K562 (cell line): Measurements from ENCODE around the gene NUDT2. TPM values are rescaled to one million over a fixed set of nuclear protein-coding genes. Genes with fewer than 3 reads are reported as not detected.
A peak's percentile ranks its signal among the peaks of the same experiment; 100 is the strongest.

Experiments used
- ATAC-seq: fragments of 200-7000 bp; cut with Tn5 transposase; 3 replicates; pipeline ENCODE4 v1.9.1; 2020; ENCODE audit warnings: moderate library complexity
- BruUV-seq: library from RNA; stranded (reverse); fragments of 400-500 nt; replicated peaks from 2 replicates; lab custom pipeline; 2021; lab: Mats Ljungman, UMichigan
- CTCF ChIA-PET: fragments of 300-600 bp; formaldehyde crosslinking; extraction: SDS; loops from one replicate; lab custom pipeline; 2021; ENCODE audit warnings: low intra/inter-chr PET ratio; lab: Yijun Ruan, JAX
- POLR2A ChIA-PET: fragments of 300-600, 350-650 bp; sonication (Branson Sonifier 250); formaldehyde crosslinking; extraction: SDS; loops from one replicate; lab custom pipeline; 2021; ENCODE audit warnings: antibody characterized with exemption, inconsistent platforms; lab: Yijun Ruan, JAX
- DNase-seq, 4 experiments: peaks; one replicate each; pipeline versions ENCODE4 v3.0.0 to v3.0.0-alpha.2; 2011 to 2018; ENCODE audit warnings: low spot score in 3 of 4, mixed read lengths in 3 of 4; ENCODE audit errors: extremely low read depth in 1 of 4
- FAIRE-seq: peaks from 2 replicates; lab custom pipeline; 2011; peaks lifted over from hg19 to GRCh38; lab: Jason Lieb, UNC
- H2AFZ ChIP-seq: 2 replicates; pipeline ENCODE4 v1.6.0; 2011; ENCODE audit warnings: low read depth, low read length, control low read depth, inconsistent platforms
- H3K27ac ChIP-seq: fragments of 200-600 bp; 3 replicates; pipeline ENCODE4 v1.8.0; 2011; ENCODE audit warnings: low read depth, mild to moderate bottlenecking, control low read depth, inconsistent platforms, low read length, moderate library complexity, mixed read lengths; ENCODE audit errors: extremely low read depth
- H3K27me3 ChIP-seq, 2 experiments: fragments of 300-600 bp in 1 of 2; 2 replicates in 1 of 2; 3 replicates in 1 of 2; pipeline versions ENCODE4 v1.6.0 to v1.8.0; 2011; ENCODE audit warnings: inconsistent platforms in 2 of 2, low read length in 2 of 2, mild to moderate bottlenecking in 1 of 2, mixed read lengths in 1 of 2, moderate library complexity in 1 of 2; ENCODE audit not compliant: control insufficient read depth in 2 of 2, insufficient read depth in 2 of 2
- H3K36me3 ChIP-seq: fragments of 300-600 bp; 3 replicates; pipeline ENCODE4 v1.8.0; 2011; ENCODE audit warnings: mild to moderate bottlenecking, low read length, inconsistent platforms; ENCODE audit not compliant: control insufficient read depth, insufficient read depth
- H3K4me1 ChIP-seq, 2 experiments: fragments of 200-600 bp in 1 of 2; replicated peaks in 1 of 2; 2 replicates in 1 of 2; 3 replicates in 1 of 2; pipeline versions ENCODE4 v1.5.1 to v1.8.0; 2011; ENCODE audit warnings: inconsistent platforms in 2 of 2, low read length in 2 of 2, mild to moderate bottlenecking in 1 of 2, mixed read lengths in 1 of 2, moderate library complexity in 1 of 2; ENCODE audit not compliant: control insufficient read depth in 2 of 2, insufficient read depth in 2 of 2
- H3K4me2 ChIP-seq: 2 replicates; pipeline ENCODE4 v1.6.1; 2011; ENCODE audit warnings: low read length, control low read depth, inconsistent platforms, mixed read lengths; ENCODE audit not compliant: insufficient read depth
- H3K4me3 ChIP-seq: fragments of 200-600 bp; sonication (generic), shearing (Covaris generic); 2 replicates; pipeline ENCODE4 v1.5.1; 2016; ENCODE audit warnings: control low read depth, inconsistent platforms
- H3K79me2 ChIP-seq: fragments of 200-600 bp; 3 replicates; pipeline ENCODE4 v1.8.0; 2011; ENCODE audit warnings: low read length, inconsistent platforms; ENCODE audit not compliant: control insufficient read depth, insufficient read depth
- H3K9ac ChIP-seq, 2 experiments: 2 replicates each; pipeline versions ENCODE4 v1.6.0 to v1.6.1; 2011; ENCODE audit warnings: low read depth in 2 of 2, low read length in 2 of 2, control low read depth in 1 of 2, inconsistent platforms in 1 of 2, mild to moderate bottlenecking in 1 of 2, mixed read lengths in 1 of 2; ENCODE audit not compliant: insufficient read depth in 1 of 2
- H3K9me1 ChIP-seq: one replicate; pipeline ENCODE4 v1.6.0; 2011; ENCODE audit warnings: inconsistent platforms, mild to moderate bottlenecking, low read length, moderate library complexity; ENCODE audit not compliant: control insufficient read depth, insufficient read depth
- H3K9me3 ChIP-seq: replicated peaks from 2 replicates; pipeline ENCODE4 v1.5.1; 2011; ENCODE audit warnings: low read depth, low read length, inconsistent platforms; ENCODE audit not compliant: control insufficient read depth, insufficient read depth
- H4K20me1 ChIP-seq: replicated peaks from 2 replicates; pipeline ENCODE4 v1.6.1; 2011; ENCODE audit warnings: low read length, inconsistent platforms, mixed read lengths; ENCODE audit not compliant: control insufficient read depth, insufficient read depth
- BACH1 ChIP-seq: fragments of 200-800 bp; sonication (Bioruptor generic); IDR thresholded peaks from 2 replicates; pipeline ENCODE4 v1.6.1; 2016; ENCODE audit warnings: missing genetic modification characterization, missing compliant biosample characterization
- BDP1 ChIP-seq: IDR thresholded peaks from 3 replicates; pipeline ENCODE4 v1.6.1; 2011; ENCODE audit not compliant: insufficient read length, insufficient read depth
- ETV1 ChIP-seq: fragments of 450-650 bp; conservative IDR thresholded peaks from 2 replicates; pipeline ENCODE4 v1.6.1; 2016; ENCODE audit warnings: missing genetic modification characterization, control low read depth, low read depth, missing compliant biosample characterization
- GATA2 ChIP-seq: sonication (generic); formaldehyde crosslinking; IDR thresholded peaks from 2 replicates; pipeline ENCODE4 v1.4.0; 2020; ENCODE audit warnings: mild to moderate bottlenecking, missing genetic modification reagents
- NR2F6 ChIP-seq: fragments of 450-650 bp; formaldehyde crosslinking; IDR thresholded peaks from 2 replicates; pipeline ENCODE4 v1.4.0; 2020; ENCODE audit warnings: mild to moderate bottlenecking
- RBM17 ChIP-seq: fragments of 200-400 bp; formaldehyde crosslinking; IDR thresholded peaks from 2 replicates; pipeline ENCODE4 v1.6.1; 2017; ENCODE audit warnings: low read depth, mild to moderate bottlenecking, low read length, borderline replicate concordance
- TAF7 ChIP-seq: fragments of 450-650 bp; IDR thresholded peaks from 2 replicates; pipeline ENCODE4 v1.6.1; 2016; ENCODE audit warnings: missing genetic modification characterization, missing compliant biosample characterization
- TAL1 ChIP-seq: fragments of 450-650 bp; IDR thresholded peaks from 2 replicates; pipeline ENCODE4 v1.6.1; 2016; ENCODE audit warnings: mild to moderate bottlenecking
- TEAD2 ChIP-seq: fragments of 450-650 bp; IDR thresholded peaks from 2 replicates; pipeline ENCODE4 v1.6.1; 2016; ENCODE audit warnings: missing genetic modification characterization, control low read depth, missing compliant biosample characterization
- TFAM ChIP-seq: fragments of 250-450 bp; sonication (Bioruptor Pico); conservative IDR thresholded peaks from 2 replicates; pipeline ENCODE4 v1.5.0; 2021; ENCODE audit warnings: mild to moderate bottlenecking, moderate library complexity
- ZBTB7A ChIP-seq: IDR thresholded peaks from 2 replicates; pipeline ENCODE4 v1.6.1; 2011; ENCODE audit warnings: low read depth, mild to moderate bottlenecking, low read length, moderate library complexity, borderline replicate concordance; ENCODE audit not compliant: control insufficient read depth
- ZNF134 ChIP-seq: fragments of 250-450 bp; sonication (Bioruptor Pico); conservative IDR thresholded peaks from 2 replicates; pipeline ENCODE4 v1.4.0; 2020
- ZNF561 ChIP-seq: fragments of 450-650 bp; formaldehyde crosslinking; conservative IDR thresholded peaks from 2 replicates; pipeline ENCODE4 v1.4.0; 2020; ENCODE audit warnings: mild to moderate bottlenecking, moderate library complexity
- WGBS: fragments of 100-300 bp; shearing (Covaris generic); methylation state at CpG from one replicate; pipeline ENCODE4 v1.1.6; 2016; ENCODE audit warnings: low coverage, mixed read lengths; ENCODE audit not compliant: insufficient coverage; ENCODE audit errors: missing lambda C conversion rate; 5-methylcytosine and 5-hydroxymethylcytosine counted together
- in situ Hi-C: fragments of 300-500 bp; cut with MboI; formaldehyde crosslinking; loops from 4 replicates; pipeline ENCODE4 v1.15.0; 2018; ENCODE audit warnings: inconsistent platforms, mixed read lengths
- intact Hi-C: fragments of 100-400 bp; cut with micrococcal nuclease; formaldehyde crosslinking; loops from 2 replicates; pipeline ENCODE4 v1.14.2; 2022
- polyA plus RNA-seq, 8 experiments: library from polyadenylated mRNA; depleted of rRNA in 4 of 8; stranded (reverse) in 5 of 8; unstranded in 3 of 8; fragments of >200 nt; fragmentation: Nextera tagmentation in 2 of 8; fragmentation: Illumina TruSeq in 1 of 8; extraction: Ambion mirVana in 2 of 8; extraction: Trizol in 1 of 8; gene quantifications; 2 replicates each; pipeline versions ENCODE4 v1.2.1 to v1.2.3, GENCODE V29; 2011 to 2014; ENCODE audit warnings: inconsistent platforms in 1 of 8, missing spikeins in 1 of 8
- total RNA-seq, 7 experiments: library from RNA; depleted of rRNA in 6 of 7; stranded (reverse); fragments of >200 nt in 6 of 7; fragmentation: Illumina TruSeq in 2 of 7; extraction: Trizol in 2 of 7; gene quantifications; 2 replicates each; pipeline versions ENCODE4 v1.2.1 to v1.2.3, GENCODE V29; 2011 to 2021; ENCODE audit warnings: low replicate concordance in 1 of 7
- TF ChIP-seq, protein P1 (sequence below), 2 experiments: fragments of 450-650 bp; IDR thresholded peaks; 2 replicates each; pipeline ENCODE4 v1.6.1; 2016
- TF ChIP-seq, protein P2 (sequence below), 3 experiments: fragments of 200-800 bp in 1 of 3; fragments of 250-450 bp in 1 of 3; fragments of 450-650 bp in 1 of 3; sonication (Bioruptor Pico) in 1 of 3; sonication (Bioruptor generic) in 1 of 3; formaldehyde crosslinking in 1 of 3; IDR thresholded peaks; 2 replicates each; pipeline versions ENCODE4 v1.6.1 to v1.8.0; 2016 to 2022; ENCODE audit warnings: mild to moderate bottlenecking in 2 of 3, missing genetic modification characterization in 2 of 3, missing compliant biosample characterization in 1 of 3, moderate library complexity in 1 of 3

NUDT2 gene
- total and polyA plus RNA-seq, 9 of the 15 experiments (the other 6 are each of a cell fraction or from before 2014, with no cell fraction given): 11.5 to 28.1 (median 19.0) TPM

DNA sequence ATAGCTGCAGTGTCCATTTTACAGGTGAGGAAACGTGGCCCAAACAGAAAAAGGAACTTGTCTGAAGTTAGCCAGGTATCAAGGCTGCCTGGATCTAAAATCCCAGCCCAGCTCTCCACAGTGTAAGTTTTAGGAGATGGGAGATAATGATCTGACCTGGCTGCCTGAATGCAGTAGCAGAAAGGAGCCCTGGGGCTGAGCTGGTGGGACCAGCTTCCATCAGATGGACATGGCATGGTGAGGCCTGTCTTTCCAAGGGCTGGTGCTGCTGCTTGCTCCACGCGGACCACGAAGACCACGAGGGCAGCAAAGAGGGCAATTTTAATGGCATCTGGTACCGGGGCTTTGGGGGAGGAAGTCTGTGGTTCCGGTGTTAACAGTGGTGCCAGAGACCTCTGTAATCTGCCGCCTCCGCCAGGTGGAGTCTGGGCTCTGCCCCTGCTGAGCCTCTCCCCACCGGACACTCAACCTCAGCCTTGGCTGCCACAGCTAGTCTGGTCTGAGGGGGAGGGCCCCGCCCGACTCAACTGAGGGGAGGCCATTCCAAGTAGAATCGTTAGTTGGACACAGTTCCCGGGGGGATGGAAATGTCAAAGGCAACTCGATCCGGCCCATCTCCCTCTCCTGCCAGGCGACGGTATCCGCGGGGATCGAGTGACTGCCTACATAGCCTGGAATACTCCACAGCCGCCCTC lies 46.7 kb downstream of the NUDT2 start:
- DNase-seq (peak; percentile 42 to 51 (median 48)), FAIRE-seq (no peak), ATAC-seq (peak; percentile 34)
- H3K27ac ChIP-seq: no peak overlapping the region
- H3K36me3 ChIP-seq: no peaks in the 10 kb centered on the region
- peak overlapping the region; percentile 81 for H3K4me2 ChIP-seq
- in situ Hi-C loops (no loop called here), intact Hi-C loops (no loop called here)
- peak overlapping the region; percentile 78 for H2AFZ ChIP-seq
- H3K4me1 ChIP-seq: peaks cover 8 to 35% of the 10 kb centered on the region in 2 experiments; a peak in 4 of 5 replicates
- peak overlapping the region; percentile 45 for H3K4me3 ChIP-seq
- ChIA-PET CTCF (no interaction called here), POLR2A (interaction anchor here (0.6 to 1.8 kb wide), 4 partner anchors 42 to 63 kb away, joined by 3 to 6 read pairs (median 3); no protein-coding TSS in a partner anchor)
- no peaks in the 10 kb centered on the region for H3K27me3 ChIP-seq
- TSS peak; percentile 71 for BruUV-seq
- no peaks in the 10 kb centered on the region for H3K79me2 ChIP-seq
- no peaks in the 10 kb centered on the region for H3K9me1 ChIP-seq
- WGBS: 21% methylated on average over 18 of the region's 22 CpGs
- no peaks in the 10 kb centered on the region for H4K20me1 ChIP-seq
- H3K9ac ChIP-seq: peak overlapping the region; percentile 29 to 91; a peak in 3 of 4 replicates
- no peaks in the 10 kb centered on the region for H3K9me3 ChIP-seq
- TF ChIP-seq GATA2 (peak; percentile 36; the same call in 1 of the 2 replicates), TAF7 (tag) (no peak), ZNF561 (CRISPR knock-in tag) (no peak), BDP1 (no peak), RBM17 (no peak), TFAM (CRISPR knock-in tag) (no peak), ZNF134 (CRISPR knock-in tag) (peak; percentile 79), TEAD2 (tag) (no peak), TAL1 (no peak), ZBTB7A (no peak), BACH1 (tag) (no peak), NR2F6 (CRISPR knock-in tag) (no peak), ETV1 (peak; percentile 49)
- TF ChIP-seq, protein P1, sequence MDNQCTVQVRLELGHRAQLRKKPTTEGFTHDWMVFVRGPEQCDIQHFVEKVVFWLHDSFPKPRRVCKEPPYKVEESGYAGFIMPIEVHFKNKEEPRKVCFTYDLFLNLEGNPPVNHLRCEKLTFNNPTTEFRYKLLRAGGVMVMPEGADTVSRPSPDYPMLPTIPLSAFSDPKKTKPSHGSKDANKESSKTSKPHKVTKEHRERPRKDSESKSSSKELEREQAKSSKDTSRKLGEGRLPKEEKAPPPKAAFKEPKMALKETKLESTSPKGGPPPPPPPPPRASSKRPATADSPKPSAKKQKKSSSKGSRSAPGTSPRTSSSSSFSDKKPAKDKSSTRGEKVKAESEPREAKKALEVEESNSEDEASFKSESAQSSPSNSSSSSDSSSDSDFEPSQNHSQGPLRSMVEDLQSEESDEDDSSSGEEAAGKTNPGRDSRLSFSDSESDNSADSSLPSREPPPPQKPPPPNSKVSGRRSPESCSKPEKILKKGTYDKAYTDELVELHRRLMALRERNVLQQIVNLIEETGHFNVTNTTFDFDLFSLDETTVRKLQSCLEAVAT (IDR thresholded peaks at IDR 0.05): no peak
- TF ChIP-seq, protein P2, sequence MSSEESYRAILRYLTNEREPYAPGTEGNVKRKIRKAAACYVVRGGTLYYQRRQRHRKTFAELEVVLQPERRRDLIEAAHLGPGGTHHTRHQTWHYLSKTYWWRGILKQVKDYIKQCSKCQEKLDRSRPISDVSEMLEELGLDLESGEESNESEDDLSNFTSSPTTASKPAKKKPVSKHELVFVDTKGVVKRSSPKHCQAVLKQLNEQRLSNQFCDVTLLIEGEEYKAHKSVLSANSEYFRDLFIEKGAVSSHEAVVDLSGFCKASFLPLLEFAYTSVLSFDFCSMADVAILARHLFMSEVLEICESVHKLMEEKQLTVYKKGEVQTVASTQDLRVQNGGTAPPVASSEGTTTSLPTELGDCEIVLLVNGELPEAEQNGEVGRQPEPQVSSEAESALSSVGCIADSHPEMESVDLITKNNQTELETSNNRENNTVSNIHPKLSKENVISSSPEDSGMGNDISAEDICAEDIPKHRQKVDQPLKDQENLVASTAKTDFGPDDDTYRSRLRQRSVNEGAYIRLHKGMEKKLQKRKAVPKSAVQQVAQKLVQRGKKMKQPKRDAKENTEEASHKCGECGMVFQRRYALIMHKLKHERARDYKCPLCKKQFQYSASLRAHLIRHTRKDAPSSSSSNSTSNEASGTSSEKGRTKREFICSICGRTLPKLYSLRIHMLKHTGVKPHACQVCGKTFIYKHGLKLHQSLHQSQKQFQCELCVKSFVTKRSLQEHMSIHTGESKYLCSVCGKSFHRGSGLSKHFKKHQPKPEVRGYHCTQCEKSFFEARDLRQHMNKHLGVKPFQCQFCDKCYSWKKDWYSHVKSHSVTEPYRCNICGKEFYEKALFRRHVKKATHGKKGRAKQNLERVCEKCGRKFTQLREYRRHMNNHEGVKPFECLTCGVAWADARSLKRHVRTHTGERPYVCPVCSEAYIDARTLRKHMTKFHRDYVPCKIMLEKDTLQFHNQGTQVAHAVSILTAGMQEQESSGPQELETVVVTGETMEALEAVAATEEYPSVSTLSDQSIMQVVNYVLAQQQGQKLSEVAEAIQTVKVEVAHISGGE (CRISPR knock-in tag; IDR thresholded peaks at IDR 0.05): no peak
